HepG2 (cell line): ENCODE results near the gene BNIP1. TPM values are rescaled to one million over a fixed set of nuclear protein-coding genes. Genes with fewer than 3 reads are reported as not detected.

ENCODE experiments used
- ARHGAP35 ChIP-seq: sonication (generic); formaldehyde crosslinking; IDR thresholded peaks from 2 replicates; pipeline ENCODE4 v1.9.0; 2022; ENCODE audit warnings: mild to moderate bottlenecking, inconsistent platforms, moderate library complexity, missing genetic modification reagents, borderline replicate concordance
- CSRNP2 ChIP-seq: sonication (generic); formaldehyde crosslinking; conservative IDR thresholded peaks from 2 replicates; pipeline ENCODE4 v1.8.0; 2022; ENCODE audit warnings: low read depth, missing genetic modification reagents
- E2F5 ChIP-seq: sonication (generic); formaldehyde crosslinking; conservative IDR thresholded peaks from 2 replicates; pipeline ENCODE4 v1.4.0; 2020; ENCODE audit warnings: missing genetic modification reagents
- FOXC1 ChIP-seq: sonication (generic); formaldehyde crosslinking; IDR thresholded peaks from 2 replicates; pipeline ENCODE4 v1.8.0; 2022; ENCODE audit warnings: mild to moderate bottlenecking, missing genetic modification reagents, borderline replicate concordance
- HDAC1 ChIP-seq: sonication (generic); formaldehyde crosslinking; IDR thresholded peaks from 2 replicates; pipeline ENCODE4 v1.5.1; 2020; ENCODE audit warnings: mild to moderate bottlenecking, missing genetic modification reagents
- HHEX ChIP-seq: IDR thresholded peaks from 2 replicates; pipeline ENCODE4 v1.6.1; 2016; ENCODE audit warnings: control low read depth
- HNF1B ChIP-seq: sonication (generic); formaldehyde crosslinking; IDR thresholded peaks from 2 replicates; pipeline ENCODE4 v1.5.1; 2020; ENCODE audit warnings: mild to moderate bottlenecking, moderate library complexity, missing genetic modification reagents
- HOXA5 ChIP-seq: sonication (generic); formaldehyde crosslinking; IDR thresholded peaks from 2 replicates; pipeline ENCODE4 v1.4.0; 2020; ENCODE audit warnings: missing genetic modification reagents
- PHF21A ChIP-seq: sonication (generic); formaldehyde crosslinking; IDR thresholded peaks from 2 replicates; pipeline ENCODE4 v1.5.0; 2020; ENCODE audit warnings: mild to moderate bottlenecking, missing genetic modification reagents
- THRA ChIP-seq: sonication (generic); formaldehyde crosslinking; IDR thresholded peaks from 2 replicates; pipeline ENCODE4 v1.4.0; 2020; ENCODE audit warnings: missing genetic modification reagents, borderline replicate concordance
- ZFY ChIP-seq: sonication (generic); formaldehyde crosslinking; IDR thresholded peaks from 2 replicates; pipeline ENCODE4 v1.4.0; 2020; ENCODE audit warnings: missing genetic modification reagents
- ZNF20 ChIP-seq: sonication (generic); formaldehyde crosslinking; IDR thresholded peaks from 2 replicates; pipeline ENCODE4 v1.4.0; 2020; ENCODE audit warnings: mild to moderate bottlenecking, moderate library complexity, missing genetic modification reagents
- ZNF383 ChIP-seq: sonication (generic); formaldehyde crosslinking; IDR thresholded peaks from 2 replicates; pipeline ENCODE4 v1.4.0; 2020; ENCODE audit warnings: missing genetic modification reagents, mild to moderate bottlenecking, borderline replicate concordance
- polyA plus RNA-seq, 8 experiments: library from polyadenylated mRNA; depleted of rRNA in 3 of 8; stranded (reverse) in 7 of 8; unstranded in 1 of 8; fragments of >200 nt; fragmentation: Illumina TruSeq in 4 of 8; extraction: Trizol in 4 of 8; gene quantifications; 2 replicates each; pipeline versions ENCODE4 v1.2.1 to v1.2.3, GENCODE V29; 2011 to 2016; ENCODE audit warnings: low read depth in 4 of 8, missing spikeins in 1 of 8, mixed read lengths in 1 of 8; ENCODE audit not compliant: insufficient read depth in 1 of 8
- total RNA-seq, 5 experiments: library from RNA; depleted of rRNA; stranded (reverse); fragments of >200 nt; fragmentation: Illumina TruSeq; extraction: Trizol; gene quantifications; 2 replicates each; pipeline ENCODE4 v1.2.3, GENCODE V29; 2016; ENCODE audit warnings: low read depth in 1 of 5
- TF ChIP-seq, protein P1 (sequence below): sonication (generic); formaldehyde crosslinking; IDR thresholded peaks from 2 replicates; pipeline ENCODE4 v1.9.0; 2022; ENCODE audit warnings: low read depth, missing genetic modification reagents
- TF ChIP-seq, protein P2 (sequence below): sonication (generic); formaldehyde crosslinking; IDR thresholded peaks from 2 replicates; pipeline ENCODE4; 2020; ENCODE audit warnings: missing genetic modification reagents, mild to moderate bottlenecking, borderline replicate concordance

BNIP1 gene
- total and polyA plus RNA-seq, 2 of the 13 experiments (the other 11 are each of a cell fraction or from before 2014, with no cell fraction given) = 13.2 to 16.9 TPM

- TF ChIP-seq CSRNP2 (CRISPR knock-in tag) = no peak
- peak; percentile 66; the same call in 1 of the 2 replicates for TF ChIP-seq PHF21A
- no peak for TF ChIP-seq HHEX
- TF ChIP-seq, protein P1, sequence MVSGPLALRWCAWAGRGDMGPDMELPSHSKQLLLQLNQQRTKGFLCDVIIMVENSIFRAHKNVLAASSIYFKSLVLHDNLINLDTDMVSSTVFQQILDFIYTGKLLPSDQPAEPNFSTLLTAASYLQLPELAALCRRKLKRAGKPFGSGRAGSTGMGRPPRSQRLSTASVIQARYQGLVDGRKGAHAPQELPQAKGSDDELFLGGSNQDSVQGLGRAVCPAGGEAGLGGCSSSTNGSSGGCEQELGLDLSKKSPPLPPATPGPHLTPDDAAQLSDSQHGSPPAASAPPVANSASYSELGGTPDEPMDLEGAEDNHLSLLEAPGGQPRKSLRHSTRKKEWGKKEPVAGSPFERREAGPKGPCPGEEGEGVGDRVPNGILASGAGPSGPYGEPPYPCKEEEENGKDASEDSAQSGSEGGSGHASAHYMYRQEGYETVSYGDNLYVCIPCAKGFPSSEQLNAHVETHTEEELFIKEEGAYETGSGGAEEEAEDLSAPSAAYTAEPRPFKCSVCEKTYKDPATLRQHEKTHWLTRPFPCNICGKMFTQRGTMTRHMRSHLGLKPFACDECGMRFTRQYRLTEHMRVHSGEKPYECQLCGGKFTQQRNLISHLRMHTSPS (CRISPR knock-in tag) = peak; percentile 35; the same call in 1 of the 2 replicates
- no peak for TF ChIP-seq ZNF20
- peak; percentile 77 for TF ChIP-seq HDAC1 (CRISPR knock-in tag)
- no peak for TF ChIP-seq ZNF383 (CRISPR knock-in tag)
- TF ChIP-seq HOXA5 (CRISPR knock-in tag) = peak; percentile 83
- TF ChIP-seq THRA = peak; percentile 44
- TF ChIP-seq ARHGAP35 (CRISPR knock-in tag) = no peak
- TF ChIP-seq HNF1B (CRISPR knock-in tag) = peak; percentile 62; the same call in 1 of the 2 replicates
- TF ChIP-seq ZFY (CRISPR knock-in tag) = peak; percentile 27; the same call in 1 of the 2 replicates
- TF ChIP-seq E2F5 = no peak
- TF ChIP-seq, protein P2, sequence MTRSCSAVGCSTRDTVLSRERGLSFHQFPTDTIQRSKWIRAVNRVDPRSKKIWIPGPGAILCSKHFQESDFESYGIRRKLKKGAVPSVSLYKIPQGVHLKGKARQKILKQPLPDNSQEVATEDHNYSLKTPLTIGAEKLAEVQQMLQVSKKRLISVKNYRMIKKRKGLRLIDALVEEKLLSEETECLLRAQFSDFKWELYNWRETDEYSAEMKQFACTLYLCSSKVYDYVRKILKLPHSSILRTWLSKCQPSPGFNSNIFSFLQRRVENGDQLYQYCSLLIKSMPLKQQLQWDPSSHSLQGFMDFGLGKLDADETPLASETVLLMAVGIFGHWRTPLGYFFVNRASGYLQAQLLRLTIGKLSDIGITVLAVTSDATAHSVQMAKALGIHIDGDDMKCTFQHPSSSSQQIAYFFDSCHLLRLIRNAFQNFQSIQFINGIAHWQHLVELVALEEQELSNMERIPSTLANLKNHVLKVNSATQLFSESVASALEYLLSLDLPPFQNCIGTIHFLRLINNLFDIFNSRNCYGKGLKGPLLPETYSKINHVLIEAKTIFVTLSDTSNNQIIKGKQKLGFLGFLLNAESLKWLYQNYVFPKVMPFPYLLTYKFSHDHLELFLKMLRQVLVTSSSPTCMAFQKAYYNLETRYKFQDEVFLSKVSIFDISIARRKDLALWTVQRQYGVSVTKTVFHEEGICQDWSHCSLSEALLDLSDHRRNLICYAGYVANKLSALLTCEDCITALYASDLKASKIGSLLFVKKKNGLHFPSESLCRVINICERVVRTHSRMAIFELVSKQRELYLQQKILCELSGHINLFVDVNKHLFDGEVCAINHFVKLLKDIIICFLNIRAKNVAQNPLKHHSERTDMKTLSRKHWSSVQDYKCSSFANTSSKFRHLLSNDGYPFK (CRISPR knock-in tag) = peak; percentile 87; the same call in 1 of the 2 replicates
- TF ChIP-seq FOXC1 = no peak
These were observed at the start of gene BNIP1 (continued) for GRCh38 chr5:173144200-173145176.
